Stimulated activated memory B cell treated with anti-CD40 and anti-IgM and Interleukin-4, amounts not matched to agents 10 μg/mL and 1 μg/mL and 100 μg/mL, for 72 hours (primary cell): ENCODE data around the gene RYR3.

ENCODE experiments used
- ATAC-seq: fragments of 150-1000 bp; cut with Tn5 transposase; 2 replicates; pipeline ENCODE4 v1.10.0; 2021
- H3K27ac Mint-ChIP-seq: one replicate; pipeline ENCODE4 v1.8.0; 2022; ENCODE audit warnings: mild to moderate bottlenecking, mixed read lengths
- H3K27me3 Mint-ChIP-seq: one replicate; pipeline ENCODE4 v1.8.0; 2022; ENCODE audit warnings: mixed read lengths
- H3K36me3 Mint-ChIP-seq: one replicate; pipeline ENCODE4 v1.8.0; 2022; ENCODE audit warnings: mixed read lengths
- H3K4me1 Mint-ChIP-seq: one replicate; pipeline ENCODE4 v1.8.0; 2022; ENCODE audit warnings: mixed read lengths
- H3K4me3 Mint-ChIP-seq: one replicate; pipeline ENCODE4 v1.8.0; 2022; ENCODE audit warnings: mild to moderate bottlenecking, moderate library complexity, mixed read lengths
- H3K9me3 Mint-ChIP-seq: one replicate; pipeline ENCODE4 v1.8.0; 2022; ENCODE audit warnings: mixed read lengths

The RYR3 gene

DNA sequence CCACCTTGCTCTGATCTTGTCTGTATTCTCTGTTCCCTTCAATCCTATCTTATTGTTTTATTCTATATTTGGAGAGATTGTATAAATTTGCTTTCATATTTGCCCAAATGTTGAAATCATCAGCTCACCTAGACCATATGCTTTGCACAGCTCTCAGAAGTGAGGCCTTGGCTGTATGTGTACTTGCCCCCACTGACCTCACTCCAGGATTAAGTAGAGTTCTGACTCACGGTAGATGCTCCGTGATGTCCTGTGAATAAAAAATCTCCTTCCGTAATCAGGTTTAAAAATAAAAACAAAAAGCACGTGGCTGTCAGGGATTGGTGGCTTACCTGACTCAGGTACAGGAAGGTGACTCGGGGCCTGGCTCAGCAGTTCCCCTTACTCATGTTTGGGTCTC is 162.2 kb downstream of the RYR3 start:
- no peaks in the 10 kb centered on the region for H3K9me3 Mint-ChIP-seq
- H3K27ac Mint-ChIP-seq = no peak overlapping the region
- ATAC-seq = no peak
- no peaks in the 10 kb centered on the region for H3K27me3 Mint-ChIP-seq
- H3K4me1 Mint-ChIP-seq = no peaks in the 10 kb centered on the region
- H3K36me3 Mint-ChIP-seq = no peaks in the 10 kb centered on the region
- H3K4me3 Mint-ChIP-seq = no peak overlapping the region

- H3K27ac Mint-ChIP-seq = no peak overlapping the region
- H3K36me3 Mint-ChIP-seq = no peaks in the 10 kb centered on the region
- no peaks in the 10 kb centered on the region for H3K9me3 Mint-ChIP-seq
- no peak for ATAC-seq
- no peak overlapping the region for H3K4me3 Mint-ChIP-seq
- no peaks in the 10 kb centered on the region for H3K27me3 Mint-ChIP-seq
- no peaks in the 10 kb centered on the region for H3K4me1 Mint-ChIP-seq
Observed at GRCh38 chr15:33473714-33474113, 162.9 kb downstream of the RYR3 start.

GRCh38 chr15:33476076-33476475 is 165.3 kb downstream of the RYR3 start:
- Mint-ChIP-seq H3K4me1 (no peaks in the 10 kb centered on the region), H3K36me3 (no peaks in the 10 kb centered on the region), H3K4me3 (no peak overlapping the region), H3K9me3 (peaks cover under 1% of the 10 kb centered on the region), H3K27me3 (no peaks in the 10 kb centered on the region), H3K27ac (no peak overlapping the region)
- ATAC-seq = no peak

DNA sequence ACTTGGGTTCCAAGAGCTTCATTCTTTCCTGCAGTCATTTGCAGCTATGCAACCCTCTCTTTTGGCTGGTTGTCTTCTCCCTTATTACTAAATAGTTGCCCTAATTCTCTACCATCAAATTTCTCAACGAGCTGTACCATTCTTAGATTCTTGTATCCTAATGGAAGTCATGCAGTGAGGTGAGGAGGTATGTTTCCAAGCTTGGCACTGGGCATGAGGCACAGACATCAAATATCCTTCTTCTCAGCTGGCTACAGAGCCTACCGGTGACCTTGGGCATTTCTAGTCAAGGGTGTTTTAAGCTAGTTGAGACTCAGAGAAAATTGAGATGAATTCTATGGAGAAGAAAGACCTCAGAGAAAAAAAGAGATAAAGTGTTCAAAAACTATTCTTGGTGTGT is 166.1 kb downstream of the RYR3 start:
- no peak for ATAC-seq
- Mint-ChIP-seq H3K36me3 (no peaks in the 10 kb centered on the region), H3K4me3 (no peak overlapping the region), H3K27me3 (no peaks in the 10 kb centered on the region), H3K4me1 (no peaks in the 10 kb centered on the region), H3K27ac (no peak overlapping the region), H3K9me3 (peaks cover 3% of the 10 kb centered on the region)

DNA sequence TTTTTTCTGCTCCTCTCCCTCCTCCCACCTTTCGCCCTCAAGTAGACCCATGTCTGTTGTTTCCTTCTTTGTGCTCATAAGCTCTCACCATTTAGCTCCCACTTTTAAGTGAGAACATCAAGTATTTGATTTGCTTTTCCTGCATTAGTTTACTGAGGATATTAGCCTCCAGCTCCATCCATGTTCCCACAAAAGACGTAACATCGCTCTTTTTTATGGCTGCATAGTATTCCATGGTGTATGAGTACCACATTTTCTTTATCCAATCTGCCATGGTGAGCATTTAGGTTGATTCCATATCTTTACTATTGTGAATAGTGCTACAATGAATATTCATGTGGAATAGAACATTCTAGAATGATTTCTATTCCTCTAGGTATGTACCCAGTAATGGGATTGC is 178.6 kb downstream of the RYR3 start:
- Mint-ChIP-seq H3K27me3 (no peaks in the 10 kb centered on the region), H3K4me3 (no peak overlapping the region), H3K4me1 (no peaks in the 10 kb centered on the region), H3K27ac (no peak overlapping the region), H3K9me3 (no peaks in the 10 kb centered on the region), H3K36me3 (no peaks in the 10 kb centered on the region)
- no peak for ATAC-seq

GRCh38 chr15:33490703-33491102 is 179.9 kb downstream of the RYR3 start:
- H3K4me1 Mint-ChIP-seq = no peaks in the 10 kb centered on the region
- H3K27me3 Mint-ChIP-seq = no peaks in the 10 kb centered on the region
- H3K4me3 Mint-ChIP-seq = no peak overlapping the region
- no peak for ATAC-seq
- H3K36me3 Mint-ChIP-seq = no peaks in the 10 kb centered on the region
- H3K27ac Mint-ChIP-seq = no peak overlapping the region
- H3K9me3 Mint-ChIP-seq = no peaks in the 10 kb centered on the region

- Mint-ChIP-seq H3K9me3 (no peaks in the 10 kb centered on the region), H3K4me3 (no peak overlapping the region), H3K36me3 (no peaks in the 10 kb centered on the region), H3K27ac (no peak overlapping the region), H3K4me1 (no peaks in the 10 kb centered on the region), H3K27me3 (no peaks in the 10 kb centered on the region)
- no peak for ATAC-seq
Observed at GRCh38 chr15:33492434-33493052, 181.8 kb downstream of the RYR3 start.

DNA sequence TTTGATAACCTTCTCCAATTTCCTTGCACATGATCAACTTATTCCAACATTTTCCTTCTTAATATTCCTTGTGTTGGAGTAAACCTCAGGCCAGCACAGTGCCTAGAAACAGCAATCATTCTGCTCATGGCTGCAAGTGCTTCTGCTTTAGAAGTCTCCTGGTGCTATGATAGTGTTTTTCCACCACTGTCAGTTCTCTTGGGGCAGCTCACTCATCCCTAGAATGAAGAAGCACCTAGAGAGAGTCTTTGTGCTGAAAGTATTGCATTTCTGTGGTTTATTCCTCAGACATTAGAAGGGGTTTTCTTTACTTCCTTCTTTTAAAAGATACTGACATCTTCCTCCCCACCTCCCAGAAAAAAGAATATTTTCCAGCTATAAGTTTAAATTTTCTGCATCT is 183.5 kb downstream of the RYR3 start:
- no peaks in the 10 kb centered on the region for H3K4me1 Mint-ChIP-seq
- no peak for ATAC-seq
- no peak overlapping the region for H3K4me3 Mint-ChIP-seq
- H3K36me3 Mint-ChIP-seq = no peaks in the 10 kb centered on the region
- no peak overlapping the region for H3K27ac Mint-ChIP-seq
- peaks cover 7% of the 10 kb centered on the region for H3K27me3 Mint-ChIP-seq
- peaks cover 4% of the 10 kb centered on the region for H3K9me3 Mint-ChIP-seq

GRCh38 chr15:33500432-33501195 is 189.8 kb downstream of the RYR3 start:
- Mint-ChIP-seq H3K9me3 (peaks cover 4% of the 10 kb centered on the region), H3K4me3 (no peak overlapping the region), H3K36me3 (no peaks in the 10 kb centered on the region), H3K27ac (no peak overlapping the region), H3K27me3 (peaks cover 11% of the 10 kb centered on the region), H3K4me1 (no peaks in the 10 kb centered on the region)
- no peak for ATAC-seq

GRCh38 chr15:33503681-33504080 is 192.9 kb downstream of the RYR3 start:
- no peak overlapping the region for H3K4me3 Mint-ChIP-seq
- peaks cover 11% of the 10 kb centered on the region for H3K27me3 Mint-ChIP-seq
- no peak overlapping the region for H3K27ac Mint-ChIP-seq
- H3K9me3 Mint-ChIP-seq = peaks cover 4% of the 10 kb centered on the region
- H3K36me3 Mint-ChIP-seq = no peaks in the 10 kb centered on the region
- no peak for ATAC-seq
- no peaks in the 10 kb centered on the region for H3K4me1 Mint-ChIP-seq

GRCh38 chr15:33506781-33507296 is 196.1 kb downstream of the RYR3 start:
- no peaks in the 10 kb centered on the region for H3K9me3 Mint-ChIP-seq
- no peaks in the 10 kb centered on the region for H3K36me3 Mint-ChIP-seq

DNA sequence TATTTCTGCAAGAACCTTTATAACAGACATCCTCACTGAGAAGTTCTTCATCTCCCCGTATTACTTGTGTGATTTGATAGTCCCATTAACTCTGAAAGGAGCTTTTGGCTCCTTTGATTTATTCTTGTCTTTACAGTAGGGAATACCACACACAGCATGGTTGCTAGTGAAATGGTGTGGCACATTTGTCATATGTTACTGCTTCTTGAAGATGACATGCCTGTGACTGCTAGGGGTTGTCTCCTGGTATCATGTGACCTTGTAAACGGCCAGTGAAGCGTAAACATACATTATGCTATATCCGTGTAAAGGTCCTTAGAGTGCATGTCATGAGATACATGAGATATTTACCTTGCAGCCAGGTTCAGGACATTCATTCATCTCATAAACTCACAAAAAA is 197.9 kb downstream of the RYR3 start:
- H3K27ac Mint-ChIP-seq = no peak overlapping the region
- H3K9me3 Mint-ChIP-seq = no peaks in the 10 kb centered on the region
- no peak overlapping the region for H3K4me3 Mint-ChIP-seq
- H3K4me1 Mint-ChIP-seq = no peaks in the 10 kb centered on the region
- H3K36me3 Mint-ChIP-seq = no peaks in the 10 kb centered on the region
- no peaks in the 10 kb centered on the region for H3K27me3 Mint-ChIP-seq
- no peak for ATAC-seq

More at GRCh38 chr15:33506781-33507296, 196.1 kb downstream of the RYR3 start:
- ATAC-seq = no peak
- Mint-ChIP-seq H3K4me1 (no peaks in the 10 kb centered on the region), H3K27ac (no peak overlapping the region), H3K27me3 (no peaks in the 10 kb centered on the region), H3K4me3 (no peak overlapping the region)

DNA sequence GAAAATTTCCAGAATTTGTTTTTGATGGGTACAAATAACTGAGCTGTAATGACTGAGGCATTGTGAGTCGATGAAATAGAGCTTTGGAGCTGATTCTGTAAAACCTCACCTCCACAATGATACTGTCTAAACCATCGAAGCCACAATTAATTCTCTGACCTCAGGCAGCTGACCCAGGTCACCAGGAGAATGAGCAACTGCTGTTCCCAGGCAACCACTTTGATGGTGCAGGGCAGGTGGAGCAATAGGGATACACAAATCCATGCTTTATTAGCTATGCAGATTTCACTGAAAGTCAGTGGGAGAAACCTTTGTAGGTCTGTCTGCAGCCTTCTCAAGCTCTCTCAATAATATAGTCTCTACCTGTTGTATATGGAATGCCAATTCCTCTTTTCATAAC is 204.4 kb downstream of the RYR3 start:
- no peaks in the 10 kb centered on the region for H3K36me3 Mint-ChIP-seq
- H3K4me3 Mint-ChIP-seq = no peak overlapping the region
- no peak overlapping the region for H3K27ac Mint-ChIP-seq
- ATAC-seq = no peak
- H3K4me1 Mint-ChIP-seq = no peaks in the 10 kb centered on the region
- H3K27me3 Mint-ChIP-seq = no peaks in the 10 kb centered on the region
- no peaks in the 10 kb centered on the region for H3K9me3 Mint-ChIP-seq

- H3K4me3 Mint-ChIP-seq = no peak overlapping the region
- H3K4me1 Mint-ChIP-seq = no peaks in the 10 kb centered on the region
- no peaks in the 10 kb centered on the region for H3K9me3 Mint-ChIP-seq
- no peaks in the 10 kb centered on the region for H3K36me3 Mint-ChIP-seq
- no peaks in the 10 kb centered on the region for H3K27me3 Mint-ChIP-seq
- H3K27ac Mint-ChIP-seq = no peak overlapping the region
- no peak for ATAC-seq
Observed at GRCh38 chr15:33516563-33516962, 205.8 kb downstream of the RYR3 start.

DNA sequence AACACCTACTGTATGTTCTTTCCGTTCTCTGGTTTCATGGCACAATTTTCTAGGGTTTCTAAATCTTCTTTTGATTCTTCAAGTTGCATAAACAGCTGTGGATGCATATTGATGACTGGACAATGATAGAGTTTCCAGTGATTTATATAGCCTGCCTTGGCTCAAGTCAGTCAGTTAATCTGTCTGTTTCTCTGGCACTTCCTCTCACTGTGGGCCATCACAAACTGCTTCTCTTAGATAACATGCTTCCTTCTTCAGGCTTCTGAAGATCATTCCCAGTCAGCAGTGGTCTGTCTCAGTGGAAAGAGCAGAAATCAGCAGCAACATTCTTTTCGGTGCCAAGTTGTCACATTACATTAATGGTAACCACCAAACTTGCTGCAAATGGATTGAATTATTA is 207.2 kb downstream of the RYR3 start:
- Mint-ChIP-seq H3K9me3 (no peaks in the 10 kb centered on the region), H3K27me3 (no peaks in the 10 kb centered on the region), H3K36me3 (no peaks in the 10 kb centered on the region), H3K27ac (no peak overlapping the region), H3K4me1 (no peaks in the 10 kb centered on the region), H3K4me3 (no peak overlapping the region)
- ATAC-seq = no peak

DNA sequence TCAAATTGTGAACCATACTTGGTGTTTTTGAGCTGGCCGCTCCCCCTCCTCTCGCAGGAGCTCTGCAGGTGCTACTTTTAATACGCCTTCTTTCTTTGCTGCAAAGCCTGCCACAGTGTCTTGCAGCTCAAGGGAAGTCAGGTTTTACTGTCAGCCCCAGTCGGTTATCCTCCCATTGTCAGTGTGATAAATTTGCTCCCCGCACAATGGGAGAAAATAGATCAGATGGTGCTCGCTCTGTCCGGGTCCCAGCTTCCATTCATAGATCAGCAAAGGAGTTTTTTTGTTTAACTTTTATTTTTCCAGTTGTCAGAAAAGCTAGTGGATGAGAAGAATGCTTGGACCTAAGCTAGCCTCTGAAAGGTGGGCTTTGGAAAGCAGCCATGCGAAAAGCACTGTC is 207.7 kb downstream of the RYR3 start:
- Mint-ChIP-seq H3K27ac (no peak overlapping the region), H3K4me1 (no peaks in the 10 kb centered on the region), H3K9me3 (peaks cover 2% of the 10 kb centered on the region), H3K4me3 (no peak overlapping the region), H3K36me3 (no peaks in the 10 kb centered on the region), H3K27me3 (no peaks in the 10 kb centered on the region)
- ATAC-seq = no peak
